Neutrophil (primary cell): Measurements from ENCODE around the gene RASSF5.

Experiments used
- H3K27ac ChIP-seq: fragments of 200-600 bp; sonication (generic); 2 replicates; pipeline ENCODE4 v1.5.1; 2016; ENCODE audit warnings: mild to moderate bottlenecking, moderate library complexity
- H3K27me3 ChIP-seq: fragments of 200-600 bp; sonication (generic); 2 replicates; pipeline ENCODE4 v1.6.0; 2016; ENCODE audit warnings: mild to moderate bottlenecking
- H3K36me3 ChIP-seq: fragments of 200-600 bp; sonication (generic); 2 replicates; pipeline ENCODE4 v1.5.1; 2017
- H3K4me1 ChIP-seq, 2 experiments: fragments of 200-600 bp in 1 of 2; sonication (generic) in 1 of 2; 1 replicate in 1 of 2; 2 replicates in 1 of 2; pipeline versions ENCODE4 v1.5.1 to v1.6.1; 2013 to 2016; ENCODE audit warnings: low read depth in 1 of 2, low read length in 1 of 2, mild to moderate bottlenecking in 1 of 2, moderate library complexity in 1 of 2; ENCODE audit not compliant: control insufficient read depth in 1 of 2, insufficient read depth in 1 of 2
- H3K4me3 ChIP-seq, 2 experiments: fragments of 200-600 bp in 1 of 2; sonication (generic) in 1 of 2; 1 replicate in 1 of 2; 2 replicates in 1 of 2; pipeline ENCODE4 v1.5.1; 2013 to 2016; ENCODE audit warnings: low read depth in 1 of 2, low read length in 1 of 2, mild to moderate bottlenecking in 1 of 2, moderate library complexity in 1 of 2
- H3K9me3 ChIP-seq: fragments of 200-600 bp; sonication (generic); 2 replicates; pipeline ENCODE4 v1.5.1; 2016
- CTCF ChIP-seq: fragments of 200-600 bp; sonication (generic); IDR thresholded peaks from 2 replicates; pipeline ENCODE4 v1.5.1; 2016; ENCODE audit warnings: antibody characterized with exemption

Gene RASSF5

DNA sequence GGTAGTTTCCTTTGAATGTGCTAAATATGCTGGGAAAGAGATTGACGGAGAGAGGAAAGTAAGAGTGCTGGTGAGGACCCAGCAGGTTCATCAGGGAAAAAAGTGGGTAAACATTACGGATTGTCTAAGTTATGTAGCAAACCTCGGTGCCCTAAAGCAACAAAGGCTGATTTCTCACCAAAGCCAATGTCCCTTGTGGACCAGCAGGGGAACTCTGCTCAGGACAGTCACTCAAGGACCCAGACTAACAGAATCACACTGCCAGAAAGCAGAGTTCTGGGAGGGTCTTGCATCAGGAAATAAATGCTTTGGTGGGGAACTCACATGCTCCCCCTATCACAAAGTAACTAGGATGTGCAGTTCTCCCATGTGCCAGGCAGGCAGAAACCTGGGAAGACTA, 38.8 kb upstream of the RASSF5 start:
- TF ChIP-seq CTCF: no peak
- Histone ChIP-seq H3K9me3 (no peaks in the 10 kb centered on the region), H3K4me3 (no peak overlapping the region), H3K4me1 (peaks cover 58 to 63% of the 10 kb centered on the region in 2 experiments), H3K36me3 (peaks cover 4% of the 10 kb centered on the region), H3K27ac (peak overlapping the region; percentile 76), H3K27me3 (no peaks in the 10 kb centered on the region)

DNA sequence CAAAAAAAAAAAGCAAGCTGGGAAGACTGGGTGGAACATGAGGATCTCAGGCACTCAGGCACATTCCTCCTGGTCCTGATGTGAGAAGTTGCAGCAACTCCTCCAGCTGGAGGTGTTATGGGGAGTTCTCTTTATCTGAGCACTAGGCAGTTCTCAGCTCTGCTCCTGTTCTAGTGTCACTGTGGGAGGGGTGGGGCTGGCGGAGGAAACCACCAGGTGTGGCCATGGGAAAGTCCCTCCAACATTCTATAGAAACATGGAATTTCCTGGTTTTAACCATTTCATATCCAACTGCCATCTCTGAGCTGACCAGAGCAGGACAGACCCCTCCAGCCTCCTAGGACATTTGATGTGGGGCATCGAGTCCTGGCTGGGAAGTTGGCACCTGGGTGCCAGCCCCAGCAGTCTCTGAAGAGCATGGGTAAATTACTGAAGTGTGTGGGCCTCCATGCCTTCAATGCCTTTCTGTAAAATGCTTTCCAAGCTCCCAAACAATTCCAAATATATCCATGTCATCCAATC, 37.9 kb upstream of the RASSF5 start:
- Histone ChIP-seq H3K27ac (peak overlapping the region; percentile 63), H3K4me1 (peaks cover 58 to 63% of the 10 kb centered on the region in 2 experiments), H3K36me3 (peaks cover under 1% of the 10 kb centered on the region), H3K9me3 (no peaks in the 10 kb centered on the region), H3K4me3 (no peak overlapping the region), H3K27me3 (no peaks in the 10 kb centered on the region)
- TF ChIP-seq CTCF: no peak

DNA sequence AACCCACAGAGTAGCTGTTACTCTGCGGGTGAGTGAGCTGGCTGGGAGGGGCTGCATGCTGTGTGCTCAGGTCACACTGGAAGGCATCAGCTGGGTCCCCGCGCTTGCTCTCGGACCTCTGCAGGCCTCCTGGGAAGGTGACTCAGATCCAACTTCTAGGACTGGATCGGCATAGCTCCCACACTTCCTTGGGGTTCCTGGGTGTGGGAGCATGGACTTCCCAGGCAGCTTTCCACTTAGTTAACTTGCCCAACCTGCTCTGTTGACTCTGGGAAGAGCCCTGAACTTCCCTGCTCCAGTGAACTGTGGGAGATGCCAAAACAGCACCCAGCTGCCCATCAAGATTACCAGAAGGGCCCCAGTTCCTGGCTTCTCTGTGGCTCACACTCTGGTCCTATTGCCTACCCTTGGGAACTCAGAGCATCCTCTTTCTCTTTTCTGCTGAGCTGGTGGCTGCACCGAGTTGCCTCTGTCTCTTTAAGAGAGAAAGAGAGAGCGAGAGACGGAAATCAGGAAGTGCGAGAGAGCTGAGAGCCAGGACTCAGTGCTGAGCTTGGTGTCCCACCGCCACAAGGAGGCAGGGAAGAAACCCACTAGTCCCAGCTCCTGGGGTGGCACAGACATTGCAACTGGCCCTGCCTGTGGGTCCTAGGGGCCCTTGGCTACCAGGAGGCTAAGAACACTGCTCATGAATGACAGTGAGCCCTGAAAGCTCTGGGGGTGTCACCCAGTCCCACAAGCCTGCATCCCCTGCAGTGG, 37.2 kb upstream of the RASSF5 start, which contains the start of gene IKBKE:
Gene IKBKE (plus strand): TSS at position 544 of the 759 bp plus-strand sequence. CDS start 2,752 bp downstream, outside the sequence.
- peaks cover 5% of the 10 kb centered on the region for H3K36me3 ChIP-seq
- no peaks in the 10 kb centered on the region for H3K9me3 ChIP-seq
- TF ChIP-seq CTCF: peak; percentile 32
- H3K4me1 ChIP-seq: peaks cover 58 to 63% of the 10 kb centered on the region in 2 experiments
- peak within 1 kb of the TSS; percentile 40 to 56 for H3K4me3 ChIP-seq
- peak within 1 kb of the TSS; percentile 63 for H3K27ac ChIP-seq
- H3K27me3 ChIP-seq: no peaks in the 10 kb centered on the region

- Histone ChIP-seq H3K27ac (peak overlapping the region; percentile 63), H3K4me3 (peak overlapping the region; percentile 40 to 56), H3K36me3 (peaks cover 7% of the 10 kb centered on the region), H3K4me1 (peaks cover 58 to 63% of the 10 kb centered on the region in 2 experiments), H3K9me3 (no peaks in the 10 kb centered on the region), H3K27me3 (no peaks in the 10 kb centered on the region)
- no peak for TF ChIP-seq CTCF
Measured at GRCh38 chr1:206470692-206471414, 36.5 kb upstream of the RASSF5 start.

- peaks cover 58 to 63% of the 10 kb centered on the region in 2 experiments for H3K4me1 ChIP-seq
- no peak for TF ChIP-seq CTCF
- H3K27me3 ChIP-seq: no peaks in the 10 kb centered on the region
- no peak overlapping the region for H3K4me3 ChIP-seq
- no peaks in the 10 kb centered on the region for H3K9me3 ChIP-seq
- H3K27ac ChIP-seq: no peak overlapping the region
- H3K36me3 ChIP-seq: peaks cover 12% of the 10 kb centered on the region
Measured at GRCh38 chr1:206471415-206471801, 35.9 kb upstream of the RASSF5 start.
